Left renal cortex interstitium (tissue), 4 donors: ENCODE data around the gene ASB5. TPM values are rescaled to one million over a fixed set of nuclear protein-coding genes. Genes with fewer than 3 reads are reported as not detected.
"Not testable (repeated sequence)": the region's sequence is repeated elsewhere in the genome, so short reads cannot be mapped to it uniquely, and the experiment has no call there.

ENCODE experiments used
- DNase-seq, 4 donors: peaks; one replicate each; pipeline ENCODE4 v3.0.0-alpha.2; 2013; ENCODE audit warnings: low read depth in 4 of 4, low spot score in 2 of 4, missing footprints in 1 of 4
- polyA plus RNA-seq, 4 donors: library from polyadenylated mRNA; unstranded; fragments of 120-200 nt; gene quantifications; one replicate each; pipeline ENCODE4 v1.2.1, GENCODE V29; 2013; ENCODE audit not compliant: insufficient read length in 4 of 4

The ASB5 gene
- polyA plus RNA-seq, 4 donors, result 0.16 to 0.55 (median 0.31) TPM

- DNase-seq, result no peak
Observed at GRCh38 chr4:176226736-176227135, 42.3 kb downstream of the ASB5 start.

GRCh38 chr4:176223561-176223960, 45.5 kb downstream of the ASB5 start:
- no peak for DNase-seq

- no peak for DNase-seq
Observed at GRCh38 chr4:176222149-176222548, 46.9 kb downstream of the ASB5 start.

GRCh38 chr4:176217510-176217909, 51.5 kb downstream of the ASB5 start:
- DNase-seq, result no peak

- not testable (repeated sequence) for DNase-seq
Observed at GRCh38 chr4:176212351-176212750, 56.7 kb downstream of the ASB5 start.

GRCh38 chr4:176210579-176211296, 58.3 kb downstream of the ASB5 start:
- DNase-seq, result no peak

GRCh38 chr4:176210101-176210500, 58.9 kb downstream of the ASB5 start:
- DNase-seq, result no peak

GRCh38 chr4:176209535-176209934, 59.5 kb downstream of the ASB5 start:
- no peak for DNase-seq

GRCh38 chr4:176207839-176208238, 61.2 kb downstream of the ASB5 start:
- no peak for DNase-seq

- no peak for DNase-seq
Observed at GRCh38 chr4:176205299-176205698, 63.7 kb downstream of the ASB5 start.

GRCh38 chr4:176198316-176198903, 70.6 kb downstream of the ASB5 start:
- no peak for DNase-seq

GRCh38 chr4:176195184-176195978, 73.6 kb downstream of the ASB5 start, which contains the start of gene SPATA4:
SPATA4 (minus strand) TSS chr4:176195585; CDS start chr4:176195562, 23 bp downstream.
- DNase-seq, result peak; percentile 56 to 83 (median 80)

- DNase-seq, result no peak
Observed at GRCh38 chr4:176193938-176194337, 75.1 kb downstream of the ASB5 start.

- DNase-seq, result no peak
Observed at GRCh38 chr4:176193126-176193525, 75.9 kb downstream of the ASB5 start.

GRCh38 chr4:176191974-176192373, 77.0 kb downstream of the ASB5 start:
- no peak for DNase-seq

- DNase-seq, result no peak
Observed at GRCh38 chr4:176189891-176190795, 78.9 kb downstream of the ASB5 start.

- no peak for DNase-seq
Observed at GRCh38 chr4:176188654-176189053, 80.4 kb downstream of the ASB5 start.

- no peak for DNase-seq
Observed at GRCh38 chr4:176187624-176188023, 81.4 kb downstream of the ASB5 start.

GRCh38 chr4:176186671-176187395, 82.2 kb downstream of the ASB5 start:
- DNase-seq, result no peak

GRCh38 chr4:176186067-176186466, 83.0 kb downstream of the ASB5 start:
- DNase-seq, result no peak
